HFF-Myc (cell line): Measurements from ENCODE around the gene ASB6.
A peak's percentile ranks its signal among the peaks of the same experiment; 100 is the strongest.
"Not testable (repeated sequence)": the region's sequence is repeated elsewhere in the genome, so short reads cannot be mapped to it uniquely, and the experiment has no call there.

ENCODE experiments used
- DNase-seq: peaks from one replicate; pipeline ENCODE4 v3.0.0-alpha.2; 2011; ENCODE audit warnings: low read depth; ENCODE audit errors: extremely low read depth
- H3K4me3 ChIP-seq: replicated peaks from 2 replicates; pipeline ENCODE4 v1.5.1; 2011; ENCODE audit warnings: low read depth, mild to moderate bottlenecking, control low read depth, low read length
- CTCF ChIP-seq: IDR thresholded peaks from 2 replicates; pipeline ENCODE4 v1.5.1; 2012; ENCODE audit warnings: mild to moderate bottlenecking, low read depth, low read length, control low read depth; ENCODE audit errors: missing control alignments

Gene ASB6

GRCh38 chr9:129640086-129640870 lies 1.7 kb downstream of the ASB6 start:
- peak overlapping the region; percentile 95 for H3K4me3 ChIP-seq
- TF ChIP-seq CTCF, result no peak
- no peak for DNase-seq

GRCh38 chr9:129639756-129640085 lies 2.2 kb downstream of the ASB6 start:
- peak overlapping the region; percentile 95; the same call in 1 of the 2 replicates for H3K4me3 ChIP-seq
- no peak for TF ChIP-seq CTCF
- DNase-seq, result no peak

- TF ChIP-seq CTCF, result no peak
- no peak overlapping the region for H3K4me3 ChIP-seq
- DNase-seq, result no peak
Observed at GRCh38 chr9:129639034-129639630, 2.8 kb downstream of the ASB6 start.

- TF ChIP-seq CTCF, result no peak
- no peak for DNase-seq
Observed at GRCh38 chr9:129637673-129638439, 4.1 kb downstream of the ASB6 start.

GRCh38 chr9:129637102-129637501 lies 4.8 kb downstream of the ASB6 start:
- H3K4me3 ChIP-seq, result no peak overlapping the region
- no peak for TF ChIP-seq CTCF
- DNase-seq, result no peak

More at GRCh38 chr9:129637673-129638439, 4.1 kb downstream of the ASB6 start:
- H3K4me3 ChIP-seq, result no peak overlapping the region

- DNase-seq, H3K4me3 ChIP-seq: not testable (repeated sequence)
Observed at GRCh38 chr9:129636343-129636742, 5.6 kb downstream of the ASB6 start.
